ENCODE measurements around the gene USP32. TPM values are rescaled to one million over a fixed set of nuclear protein-coding genes. Genes with fewer than 3 reads are reported as not detected.

Gene USP32
- total and polyA plus RNA-seq, 3 experiments from 2014 or later, result 8.6 to 24.8 (median 23.1) TPM

- Histone ChIP-seq H3K27ac (ENCODE audit: low read depth, low read length) (no peak overlapping the region), H3K9me3 (ENCODE audit: low read length) (no peaks in the 10 kb centered on the region), H3K4me1 (ENCODE audit: insufficient read depth, low read length) (peaks cover 6% of the 10 kb centered on the region), H3K36me3 (ENCODE audit: insufficient read depth, low read length) (no peaks in the 10 kb centered on the region), H3K4me3 (ENCODE audit: low read length) (no peak overlapping the region), H3K27me3 (ENCODE audit: insufficient read depth, low read length, poor library complexity, severe bottlenecking) (peaks cover 49% of the 10 kb centered on the region)
- peaks cover 74 to 89% of the 10 kb centered on the region in 2 donors for H3K27me3 Mint-ChIP-seq
- H3K4me3 Mint-ChIP-seq, result no peak overlapping the region
- H3K27ac Mint-ChIP-seq, result no peak overlapping the region
- no peaks in the 10 kb centered on the region for H3K36me3 Mint-ChIP-seq
- no peaks in the 10 kb centered on the region for H3K9me3 Mint-ChIP-seq
- H3K4me1 Mint-ChIP-seq, result peaks cover 18 to 32% (median 18%) of the 10 kb centered on the region in 3 donors
- ChIA-PET POLR2A (no interaction called here), CTCF (no interaction called here)
- no peak for DNase-seq
Observed at GRCh38 chr17:60145006-60145935, 246.7 kb downstream of the USP32 start.

- Mint-ChIP-seq H3K4me1 (peaks cover 13 to 32% (median 18%) of the 10 kb centered on the region in 3 donors), H3K9me3 (peaks cover 0 to 2% (median 0%) of the 10 kb centered on the region in 5 donors), H3K36me3 (no peaks in the 10 kb centered on the region), H3K4me3 (peak overlapping the region in 2 of 7 donors; percentile 14 to 53), H3K27me3 (peaks cover 66 to 96% of the 10 kb centered on the region in 2 donors), H3K27ac (peak overlapping the region in 1 of 8 donors; percentile 17)
- peaks cover 6% of the 10 kb centered on the region for H3K4me1 ChIP-seq (ENCODE audit: insufficient read depth, low read length)
- ChIA-PET CTCF (no interaction called here), POLR2A (interaction anchor here (0.6 kb wide), 1 partner anchor 88 kb away, joined by 3 read pairs; no protein-coding TSS in a partner anchor)
- no peak overlapping the region for H3K4me3 ChIP-seq (ENCODE audit: low read length)
- no peak overlapping the region for H3K27ac ChIP-seq (ENCODE audit: low read depth, low read length)
- H3K9me3 ChIP-seq (ENCODE audit: low read length), result no peaks in the 10 kb centered on the region
- DNase-seq, result peak; percentile 40 to 77 (median 53)
- H3K36me3 ChIP-seq (ENCODE audit: insufficient read depth, low read length), result no peaks in the 10 kb centered on the region
- peaks cover 53% of the 10 kb centered on the region for H3K27me3 ChIP-seq (ENCODE audit: insufficient read depth, low read length, poor library complexity, severe bottlenecking)
Observed at GRCh38 chr17:60142872-60143499, 248.9 kb downstream of the USP32 start.

- no peak for DNase-seq
- CTCF ChIA-PET, result interaction anchor here (0.5 to 2.7 kb wide), 3 partner anchors 10 to 81 kb away, joined by 3 to 7 read pairs (median 6); no protein-coding TSS in a partner anchor
- POLR2A ChIA-PET, result no interaction called here
- Histone ChIP-seq H3K4me3 (ENCODE audit: low read length) (no peak overlapping the region), H3K9me3 (ENCODE audit: low read length) (no peaks in the 10 kb centered on the region), H3K27me3 (ENCODE audit: insufficient read depth, low read length, poor library complexity, severe bottlenecking) (peaks cover 41% of the 10 kb centered on the region), H3K36me3 (ENCODE audit: insufficient read depth, low read length) (no peaks in the 10 kb centered on the region), H3K27ac (ENCODE audit: low read depth, low read length) (no peak overlapping the region), H3K4me1 (ENCODE audit: insufficient read depth, low read length) (peaks cover 6% of the 10 kb centered on the region)
- Mint-ChIP-seq H3K36me3 (peaks cover 0 to 4% (median 0%) of the 10 kb centered on the region in 3 donors), H3K9me3 (peaks cover 0 to 2% (median 0%) of the 10 kb centered on the region in 5 donors), H3K27me3 (peaks cover 56 to 87% of the 10 kb centered on the region in 2 donors), H3K4me3 (no peak overlapping the region), H3K4me1 (peaks cover 13 to 32% (median 18%) of the 10 kb centered on the region in 3 donors), H3K27ac (peak overlapping the region in 1 of 8 donors; percentile 18)
Observed at GRCh38 chr17:60141111-60142018, 250.6 kb downstream of the USP32 start.

GRCh38 chr17:60139438-60140285, 252.3 kb downstream of the USP32 start:
- H3K27me3 Mint-ChIP-seq, result peaks cover 52 to 71% of the 10 kb centered on the region in 2 donors
- peaks cover 0 to 7% (median 4%) of the 10 kb centered on the region in 3 donors for H3K36me3 Mint-ChIP-seq
- Histone ChIP-seq H3K27me3 (ENCODE audit: insufficient read depth, low read length, poor library complexity, severe bottlenecking) (peaks cover 37% of the 10 kb centered on the region), H3K4me1 (ENCODE audit: insufficient read depth, low read length) (peaks cover 6% of the 10 kb centered on the region), H3K4me3 (ENCODE audit: low read length) (no peak overlapping the region), H3K36me3 (ENCODE audit: insufficient read depth, low read length) (no peaks in the 10 kb centered on the region), H3K9me3 (ENCODE audit: low read length) (no peaks in the 10 kb centered on the region), H3K27ac (ENCODE audit: low read depth, low read length) (no peak overlapping the region)
- DNase-seq, result peak; percentile 47 to 74 (median 61)
- H3K9me3 Mint-ChIP-seq, result peaks cover 0 to 2% (median 0%) of the 10 kb centered on the region in 5 donors
- ChIA-PET POLR2A (interaction anchor here (0.5 kb wide), 1 partner anchor 1965 kb away, joined by 3 read pairs; no protein-coding TSS in a partner anchor), CTCF (interaction anchor here (1.6 to 2.7 kb wide), 2 partner anchors 11 to 12 kb away, joined by 7 to 8 read pairs; no protein-coding TSS in a partner anchor)
- H3K27ac Mint-ChIP-seq, result no peak overlapping the region
- no peak overlapping the region for H3K4me3 Mint-ChIP-seq
- peaks cover 27 to 47% (median 33%) of the 10 kb centered on the region in 3 donors for H3K4me1 Mint-ChIP-seq

GRCh38 chr17:60138769-60139437, 253.0 kb downstream of the USP32 start:
- Mint-ChIP-seq H3K4me1 (peaks cover 35 to 55% (median 38%) of the 10 kb centered on the region in 3 donors), H3K4me3 (no peak overlapping the region), H3K9me3 (peaks cover 0 to 2% (median 0%) of the 10 kb centered on the region in 5 donors), H3K27ac (no peak overlapping the region), H3K36me3 (peaks cover 0 to 8% (median 4%) of the 10 kb centered on the region in 3 donors), H3K27me3 (peaks cover 50 to 65% of the 10 kb centered on the region in 2 donors)
- ChIA-PET CTCF (interaction anchor here (2.7 kb wide), 1 partner anchor 12 kb away, joined by 7 read pairs; no protein-coding TSS in a partner anchor), POLR2A (no interaction called here)
- no peaks in the 10 kb centered on the region for H3K36me3 ChIP-seq (ENCODE audit: insufficient read depth, low read length)
- H3K4me1 ChIP-seq (ENCODE audit: insufficient read depth, low read length), result peaks cover 13% of the 10 kb centered on the region
- no peak for DNase-seq
- H3K9me3 ChIP-seq (ENCODE audit: low read length), result no peaks in the 10 kb centered on the region
- H3K27ac ChIP-seq (ENCODE audit: low read depth, low read length), result no peak overlapping the region
- H3K27me3 ChIP-seq (ENCODE audit: insufficient read depth, low read length, poor library complexity, severe bottlenecking), result peaks cover 37% of the 10 kb centered on the region
- no peak overlapping the region for H3K4me3 ChIP-seq (ENCODE audit: low read length)

GRCh38 chr17:60137731-60138130, 254.2 kb downstream of the USP32 start:
- no peak overlapping the region for H3K27ac Mint-ChIP-seq
- peaks cover 0 to 2% (median 0%) of the 10 kb centered on the region in 5 donors for H3K9me3 Mint-ChIP-seq
- H3K27me3 Mint-ChIP-seq, result peaks cover 45 to 56% of the 10 kb centered on the region in 2 donors
- H3K27ac ChIP-seq (ENCODE audit: low read depth, low read length), result no peak overlapping the region
- ChIA-PET CTCF (interaction anchor here (1.7 kb wide), 1 partner anchor 288 kb away, joined by 4 read pairs; no protein-coding TSS in a partner anchor), POLR2A (no interaction called here)
- peaks cover 30 to 52% (median 34%) of the 10 kb centered on the region in 3 donors for H3K4me1 Mint-ChIP-seq
- H3K27me3 ChIP-seq (ENCODE audit: insufficient read depth, low read length, poor library complexity, severe bottlenecking), result peaks cover 37% of the 10 kb centered on the region
- no peak for DNase-seq
- H3K4me3 ChIP-seq (ENCODE audit: low read length), result no peak overlapping the region
- peaks cover 8% of the 10 kb centered on the region for H3K4me1 ChIP-seq (ENCODE audit: insufficient read depth, low read length)
- H3K4me3 Mint-ChIP-seq, result no peak overlapping the region
- peaks cover 2 to 9% (median 5%) of the 10 kb centered on the region in 3 donors for H3K36me3 Mint-ChIP-seq
- no peaks in the 10 kb centered on the region for H3K36me3 ChIP-seq (ENCODE audit: insufficient read depth, low read length)
- H3K9me3 ChIP-seq (ENCODE audit: low read length), result no peaks in the 10 kb centered on the region

All from CD8-positive, alpha-beta memory T cell (primary cell).